HG02798 (cell line): ENCODE results near the gene SMIM29.

Source experiments
- ATAC-seq: cut with Tn5 transposase; IDR thresholded peaks from one replicate; pipeline ENCODE4 v1.9.1; 2021; ENCODE audit warnings: mild to moderate bottlenecking; ENCODE audit not compliant: unreplicated experiment, poor library complexity

SMIM29 gene

GRCh38 chr6:34200340-34200971 lies 48.4 kb downstream of the SMIM29 start:
- no peak for ATAC-seq

GRCh38 chr6:34196833-34197195 lies 52.0 kb downstream of the SMIM29 start:
- ATAC-seq, result no peak
